Effector memory CD4-positive, alpha-beta T cell (primary cell): ENCODE data around the gene CSRP1.
"Not testable (repeated sequence)": the region's sequence is repeated elsewhere in the genome, so short reads cannot be mapped to it uniquely, and the experiment has no call there.

ENCODE experiments used
- DNase-seq, 3 donors: peaks; one replicate each; pipeline ENCODE4 v3.0.0-alpha.2; 2020
- H3K27ac ChIP-seq: 2 replicates; pipeline ENCODE4 v1.7.0; 2013; ENCODE audit warnings: mild to moderate bottlenecking, low read length, moderate library complexity; ENCODE audit not compliant: insufficient read depth, poor library complexity, severe bottlenecking
- H3K27me3 ChIP-seq: replicated peaks from 2 replicates; pipeline ENCODE4 v1.7.0; 2013; ENCODE audit warnings: mild to moderate bottlenecking, low read length; ENCODE audit not compliant: insufficient read depth, control insufficient read depth, poor library complexity, severe bottlenecking
- H3K36me3 ChIP-seq: 2 replicates; pipeline ENCODE4 v1.7.0; 2013; ENCODE audit warnings: mild to moderate bottlenecking, low read length, moderate library complexity; ENCODE audit not compliant: control insufficient read depth, insufficient read depth
- H3K4me1 ChIP-seq: 2 replicates; pipeline ENCODE4 v1.7.0; 2013; ENCODE audit warnings: low read length, mild to moderate bottlenecking; ENCODE audit not compliant: control insufficient read depth, insufficient read depth, poor library complexity, severe bottlenecking
- H3K4me3 ChIP-seq: 2 replicates; pipeline ENCODE4 v1.7.0; 2013; ENCODE audit warnings: low read length, low read depth, mild to moderate bottlenecking; ENCODE audit not compliant: insufficient read depth, poor library complexity, severe bottlenecking
- H3K9me3 ChIP-seq: 2 replicates; pipeline ENCODE4 v1.7.0; 2013; ENCODE audit warnings: mild to moderate bottlenecking, low read length, moderate library complexity; ENCODE audit not compliant: control insufficient read depth

The CSRP1 gene

GRCh38 chr1:201527879-201528278 lies 21.0 kb upstream of the CSRP1 start:
- Histone ChIP-seq H3K27me3 (no peaks in the 10 kb centered on the region), H3K4me3 (no peak overlapping the region), H3K4me1 (no peaks in the 10 kb centered on the region), H3K36me3 (no peaks in the 10 kb centered on the region), H3K27ac (no peak overlapping the region), H3K9me3 (no peaks in the 10 kb centered on the region)
- DNase-seq, result no peak

- DNase-seq, result no peak
- Histone ChIP-seq H3K36me3 (no peaks in the 10 kb centered on the region), H3K4me1 (no peaks in the 10 kb centered on the region), H3K4me3 (no peak overlapping the region), H3K9me3 (no peaks in the 10 kb centered on the region), H3K27ac (no peak overlapping the region), H3K27me3 (no peaks in the 10 kb centered on the region)
Observed at GRCh38 chr1:201525193-201525778, 18.4 kb upstream of the CSRP1 start.

- H3K36me3 ChIP-seq, H3K27me3 ChIP-seq, H3K9me3 ChIP-seq, H3K4me3 ChIP-seq, H3K27ac ChIP-seq, H3K4me1 ChIP-seq, DNase-seq: not testable (repeated sequence)
Observed at GRCh38 chr1:201520046-201520575, 13.2 kb upstream of the CSRP1 start.

GRCh38 chr1:201518071-201518470 lies 11.1 kb upstream of the CSRP1 start:
- Histone ChIP-seq H3K27me3 (no peaks in the 10 kb centered on the region), H3K4me1 (no peaks in the 10 kb centered on the region), H3K4me3 (no peak overlapping the region), H3K27ac (no peak overlapping the region), H3K36me3 (no peaks in the 10 kb centered on the region), H3K9me3 (no peaks in the 10 kb centered on the region)
- DNase-seq, result no peak

- Histone ChIP-seq H3K9me3 (no peaks in the 10 kb centered on the region), H3K27ac (no peak overlapping the region), H3K4me3 (no peak overlapping the region), H3K4me1 (no peaks in the 10 kb centered on the region), H3K36me3 (no peaks in the 10 kb centered on the region), H3K27me3 (no peaks in the 10 kb centered on the region)
- no peak for DNase-seq
Observed at GRCh38 chr1:201517631-201518030, 10.7 kb upstream of the CSRP1 start.

GRCh38 chr1:201516511-201517127 lies 9.7 kb upstream of the CSRP1 start:
- Histone ChIP-seq H3K4me3 (no peak overlapping the region), H3K36me3 (no peaks in the 10 kb centered on the region), H3K9me3 (no peaks in the 10 kb centered on the region), H3K27me3 (no peaks in the 10 kb centered on the region), H3K27ac (no peak overlapping the region), H3K4me1 (no peaks in the 10 kb centered on the region)
- DNase-seq, result no peak

GRCh38 chr1:201515895-201516294 lies 9.0 kb upstream of the CSRP1 start:
- no peak overlapping the region for H3K4me3 ChIP-seq

GRCh38 chr1:201515062-201515750 lies 8.3 kb upstream of the CSRP1 start:
- Histone ChIP-seq H3K4me1 (no peaks in the 10 kb centered on the region), H3K27me3 (no peaks in the 10 kb centered on the region), H3K27ac (no peak overlapping the region), H3K9me3 (no peaks in the 10 kb centered on the region), H3K4me3 (no peak overlapping the region), H3K36me3 (no peaks in the 10 kb centered on the region)
- DNase-seq, result no peak

More at GRCh38 chr1:201515895-201516294, 9.0 kb upstream of the CSRP1 start:
- H3K27me3 ChIP-seq, result no peaks in the 10 kb centered on the region
- no peaks in the 10 kb centered on the region for H3K36me3 ChIP-seq
- no peaks in the 10 kb centered on the region for H3K4me1 ChIP-seq
- no peaks in the 10 kb centered on the region for H3K9me3 ChIP-seq
- H3K27ac ChIP-seq, result no peak overlapping the region
- no peak for DNase-seq

GRCh38 chr1:201514466-201514865 lies 7.5 kb upstream of the CSRP1 start:
- DNase-seq, result no peak

More at GRCh38 chr1:201514466-201514865, 7.5 kb upstream of the CSRP1 start:
- Histone ChIP-seq H3K36me3 (no peaks in the 10 kb centered on the region), H3K9me3 (no peaks in the 10 kb centered on the region), H3K4me3 (no peak overlapping the region), H3K27ac (no peak overlapping the region), H3K4me1 (no peaks in the 10 kb centered on the region), H3K27me3 (no peaks in the 10 kb centered on the region)
